ENCODE results near the gene HOXB1.
A peak's percentile ranks its signal among the peaks of the same experiment; 100 is the strongest.
"Not testable (repeated sequence)": the region's sequence is repeated elsewhere in the genome, so short reads cannot be mapped to it uniquely, and the experiment has no call there.

The HOXB1 gene

DNA sequence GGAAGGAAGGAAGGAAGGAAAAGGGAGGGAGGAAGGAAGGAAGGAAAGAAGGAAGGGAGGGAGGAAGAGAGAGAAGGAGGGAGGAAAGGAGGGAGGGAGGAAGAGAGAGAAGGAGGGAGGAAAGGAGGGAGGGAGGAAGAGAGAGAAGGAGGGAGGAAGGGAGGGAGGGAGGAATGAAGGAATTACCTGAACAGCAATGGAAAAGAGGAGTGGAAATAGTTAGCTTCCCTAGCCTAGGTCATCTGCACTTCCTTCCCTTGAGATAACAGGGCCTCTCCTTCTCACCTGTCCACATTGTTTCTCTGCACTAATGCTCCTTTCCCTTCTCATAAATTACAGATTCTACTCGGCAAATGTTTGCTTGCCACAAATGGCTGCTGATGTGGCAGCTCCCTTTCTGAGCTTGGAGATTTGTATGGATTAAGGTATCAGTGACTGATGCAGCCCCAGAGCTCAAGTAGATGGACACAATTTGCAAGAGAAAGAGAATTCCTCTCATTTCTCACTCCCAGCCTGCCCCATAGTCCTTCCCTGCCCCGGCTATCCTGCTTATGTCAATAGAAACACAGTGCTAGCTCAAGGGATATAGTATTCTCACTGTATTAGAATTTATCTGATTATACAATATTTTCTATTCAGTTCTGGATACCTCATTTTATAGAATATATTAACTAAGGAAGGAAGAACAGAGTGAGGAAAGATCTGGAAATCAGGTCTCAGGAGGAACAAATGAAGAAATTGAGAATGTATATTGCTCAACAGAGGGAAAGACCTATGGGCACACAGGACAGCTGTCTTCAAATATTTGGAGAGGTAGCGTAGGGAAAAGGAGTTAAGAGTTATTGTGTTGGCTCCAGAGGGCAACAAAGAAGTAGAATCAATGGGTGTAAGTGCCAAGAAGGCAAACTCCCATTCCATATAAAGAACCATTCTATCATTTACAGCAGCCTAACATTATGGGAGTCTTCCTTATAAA lies 14.6 kb downstream of the HOXB1 start:
- no peak for DNase-seq

DNA sequence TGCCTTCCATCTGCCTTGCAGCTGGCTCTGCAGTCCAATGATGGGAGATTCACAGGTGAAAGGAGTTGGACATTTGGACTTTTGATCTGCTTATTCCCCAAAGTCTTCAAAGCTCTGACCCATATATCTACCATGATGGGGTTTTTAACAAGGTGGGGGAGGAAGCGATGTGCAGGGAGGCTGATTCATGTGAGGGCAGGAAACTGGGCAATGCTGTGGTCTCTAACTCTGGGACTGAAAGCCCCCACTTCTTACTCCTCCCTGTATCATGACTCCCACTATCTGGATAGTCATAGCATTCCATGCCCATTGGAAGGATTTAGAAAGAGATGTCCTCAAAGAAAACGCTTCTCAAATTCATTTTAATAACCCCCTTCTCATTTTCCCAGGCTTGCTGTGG lies 16.3 kb downstream of the HOXB1 start:
- no peak for DNase-seq

DNA sequence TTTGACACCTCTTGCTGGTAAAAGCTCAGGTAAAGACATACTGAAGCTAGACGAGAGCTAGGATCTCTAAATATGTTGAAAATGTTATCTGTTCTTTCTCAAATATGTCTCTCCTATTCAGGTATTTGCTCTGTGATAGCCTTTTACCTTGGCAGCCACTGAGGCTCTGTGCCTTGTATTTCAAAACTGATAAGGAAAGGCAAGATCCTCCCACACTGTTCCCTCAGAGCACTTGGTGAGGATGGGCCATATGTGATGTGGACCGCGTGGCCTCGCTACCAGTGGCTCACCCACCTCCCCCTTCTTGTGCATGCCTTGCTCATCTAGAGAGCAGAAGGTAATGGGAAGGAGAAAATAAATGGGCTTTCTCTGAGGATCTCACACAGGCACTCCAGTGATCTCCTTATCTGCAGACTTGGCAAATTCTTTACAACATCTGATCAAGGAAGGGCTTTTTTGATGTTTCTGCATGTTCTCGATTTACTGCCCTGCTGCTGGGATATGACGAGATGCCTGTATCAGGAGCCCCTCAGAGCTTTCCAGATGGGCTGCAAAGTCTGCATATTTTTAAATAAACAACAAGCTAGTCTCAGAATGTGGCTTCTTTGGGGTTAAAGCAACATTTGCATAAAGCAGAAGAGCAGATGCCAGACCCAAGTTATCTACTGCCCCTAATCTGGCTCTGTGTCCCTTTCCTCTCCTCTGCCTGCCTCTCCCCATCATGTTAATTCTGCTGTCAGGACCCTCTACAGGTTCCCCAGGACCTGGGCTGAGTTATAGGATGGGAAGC lies 16.9 kb downstream of the HOXB1 start:
- DNase-seq: no peak

DNA sequence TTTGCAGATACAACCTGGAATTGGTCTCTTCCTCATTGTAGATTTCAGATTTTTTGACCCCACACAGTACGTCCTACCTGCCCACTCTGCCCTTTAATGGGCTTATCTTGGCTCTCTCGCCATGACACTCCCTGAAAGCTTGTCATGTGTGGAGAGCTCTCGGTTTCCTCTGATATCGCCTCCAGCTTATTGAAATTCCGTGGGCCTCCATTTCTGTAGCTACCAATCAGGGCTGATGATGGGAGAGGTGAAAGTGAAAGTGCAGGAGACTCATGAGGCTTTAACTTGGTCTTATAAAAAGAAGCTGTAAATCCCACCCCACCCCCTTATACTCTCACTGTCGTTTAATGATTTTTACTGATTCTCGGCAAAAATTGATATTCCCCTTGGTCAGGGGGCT lies 17.7 kb downstream of the HOXB1 start:
- DNase-seq: no peak

DNA sequence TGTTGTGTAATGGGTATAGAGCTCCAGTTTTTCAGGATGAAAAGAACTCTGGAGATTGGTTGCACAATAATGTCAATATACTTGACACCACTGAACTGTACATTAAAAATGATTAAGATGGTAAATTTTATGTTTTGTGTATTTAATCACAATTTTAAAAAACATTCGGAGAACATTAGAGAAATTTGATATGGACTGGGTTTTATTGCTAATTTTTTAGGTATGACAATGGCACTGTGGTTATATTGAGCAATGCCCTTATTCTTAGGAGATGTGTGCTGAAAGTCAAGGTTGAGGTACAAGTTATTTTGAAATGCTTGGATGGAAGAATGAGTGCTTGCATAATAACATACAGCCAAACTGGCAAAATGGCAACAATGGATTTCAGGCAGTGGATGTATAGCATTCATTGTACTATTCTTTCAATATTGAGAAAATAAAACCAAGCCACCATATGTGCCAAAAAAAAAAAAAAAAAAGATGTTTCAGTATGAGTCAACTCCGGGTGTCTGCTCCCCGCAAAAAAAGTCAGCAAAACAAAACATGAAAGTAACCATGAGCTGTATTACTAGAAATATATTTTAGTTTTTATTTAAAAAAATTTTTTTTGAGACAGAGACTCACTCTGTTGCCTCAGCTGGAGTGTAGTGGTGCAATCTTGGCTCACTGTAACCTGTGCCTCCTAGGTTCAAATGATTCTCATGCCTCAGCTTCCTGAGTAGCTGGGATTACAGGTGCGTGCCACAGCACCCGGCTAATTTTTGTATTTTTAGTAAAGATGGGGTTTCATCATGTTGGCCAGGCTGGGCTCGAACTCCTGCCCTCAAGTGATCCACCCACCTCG lies 19.8 kb downstream of the HOXB1 start:
- no peak for DNase-seq

DNA sequence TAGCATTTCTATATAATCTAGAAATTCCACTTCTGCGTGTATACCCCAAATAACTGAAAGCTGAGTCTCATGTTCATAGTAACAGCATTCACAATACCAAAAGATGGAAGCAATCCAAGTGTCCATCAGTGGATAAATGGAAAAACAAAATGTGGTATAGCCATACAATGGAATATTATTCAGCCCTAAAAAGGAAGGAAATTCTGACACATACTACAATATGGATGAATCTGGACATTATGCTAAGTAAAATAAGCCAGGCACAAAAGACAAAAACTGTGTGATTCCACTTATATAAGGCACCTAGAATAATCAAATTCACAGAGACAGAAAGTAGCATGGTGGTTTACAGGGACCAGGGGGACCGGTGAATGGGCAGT lies 20.4 kb downstream of the HOXB1 start:
- DNase-seq: no peak

DNA sequence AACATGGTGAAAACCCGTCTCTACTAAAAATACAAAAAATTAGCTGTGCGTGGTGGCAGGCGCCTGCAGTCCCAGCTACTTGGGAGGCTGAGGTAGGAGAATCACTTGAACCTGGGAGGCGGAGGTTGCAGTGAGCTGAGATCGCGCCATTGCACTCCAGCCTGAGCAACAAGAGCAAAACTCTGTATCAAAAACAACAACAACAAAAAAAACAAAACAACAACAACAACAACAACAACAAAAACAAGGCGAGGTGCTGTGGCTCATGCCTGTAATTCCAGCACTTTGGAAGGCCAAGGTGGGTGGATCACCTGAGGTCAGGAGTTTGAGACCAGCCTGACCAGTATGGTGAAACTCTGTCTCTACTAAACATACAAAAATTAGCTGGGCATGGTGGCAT lies 21.1 kb downstream of the HOXB1 start:
- not testable (repeated sequence) for DNase-seq

DNA sequence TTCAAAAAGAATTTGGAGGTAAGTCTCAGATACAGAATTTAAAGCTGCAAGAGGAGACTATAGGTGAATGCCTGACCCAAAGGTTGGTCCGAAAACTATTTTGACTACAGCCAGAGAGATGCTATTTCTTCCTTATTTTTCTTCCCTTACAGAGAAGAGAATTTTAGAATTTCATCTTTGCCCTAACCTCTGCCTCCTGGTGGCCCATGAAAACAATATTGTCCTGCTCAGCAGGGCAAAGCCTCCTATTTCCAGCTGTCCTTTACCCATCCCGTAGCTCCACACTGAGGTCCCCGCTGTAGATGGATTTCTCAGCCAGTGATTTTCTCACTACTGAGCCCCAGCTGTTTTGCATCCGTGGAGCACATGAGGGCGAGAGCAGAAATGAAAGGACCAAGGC lies 24.6 kb downstream of the HOXB1 start:
- DNase-seq: no peak

DNA sequence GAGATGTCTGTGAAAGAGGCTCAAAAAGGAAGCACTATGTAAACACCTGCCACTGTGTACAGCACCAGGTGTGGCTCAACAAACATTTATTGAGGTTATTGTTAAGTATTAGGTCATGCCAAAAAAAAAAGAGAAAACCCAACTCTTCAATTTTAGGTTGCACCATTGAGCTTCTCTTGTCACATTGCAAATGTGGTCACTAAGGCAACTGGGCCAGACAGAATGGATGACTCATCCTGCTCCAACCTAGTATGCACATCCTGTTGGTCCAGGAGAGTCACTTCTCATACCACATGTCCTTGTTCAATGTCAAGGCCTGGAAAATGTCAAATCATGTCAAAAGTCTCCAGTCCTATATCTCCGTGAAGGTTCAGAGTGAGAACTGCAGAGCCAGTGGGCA lies 25.0 kb downstream of the HOXB1 start:
- no peak for DNase-seq

DNA sequence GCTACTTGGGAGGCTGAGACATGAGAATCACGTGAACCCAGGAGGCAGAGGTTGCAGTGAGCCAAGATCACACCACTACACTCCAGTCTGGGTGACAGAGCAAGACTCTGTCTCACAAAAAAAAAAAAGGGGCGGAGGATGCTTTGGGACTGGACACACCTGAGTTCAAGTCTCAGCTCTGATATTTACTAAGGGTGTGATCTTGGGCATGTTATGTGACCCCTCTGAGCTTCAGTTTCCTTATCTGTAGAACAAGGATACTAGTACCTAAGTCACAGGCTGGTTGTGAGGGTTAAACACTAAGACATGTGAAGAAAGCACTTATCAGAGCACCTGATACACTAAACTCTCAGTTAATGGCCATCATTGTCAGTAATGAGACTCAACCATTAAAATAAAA lies 25.9 kb downstream of the HOXB1 start:
- no peak for DNase-seq

DNA sequence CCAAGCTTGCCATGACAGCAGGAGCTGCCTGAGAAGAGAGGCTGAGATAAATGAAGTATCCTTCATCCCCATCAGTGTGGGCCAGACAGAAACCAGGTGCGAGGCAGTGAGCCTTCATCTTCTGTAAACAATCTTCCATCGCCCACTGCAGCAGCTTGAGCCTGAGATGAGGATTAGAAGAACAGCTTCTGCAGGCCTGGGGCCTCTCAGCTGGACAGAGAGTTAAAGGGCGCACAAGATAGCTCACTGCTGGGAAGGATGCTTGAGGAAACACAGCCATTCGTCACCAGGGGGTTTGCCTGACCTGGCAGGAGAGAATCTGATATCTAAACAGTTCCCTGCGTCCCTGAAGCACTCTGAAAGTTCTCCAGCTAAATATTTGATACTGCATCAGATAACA lies 27.1 kb downstream of the HOXB1 start:
- no peak for DNase-seq

DNA sequence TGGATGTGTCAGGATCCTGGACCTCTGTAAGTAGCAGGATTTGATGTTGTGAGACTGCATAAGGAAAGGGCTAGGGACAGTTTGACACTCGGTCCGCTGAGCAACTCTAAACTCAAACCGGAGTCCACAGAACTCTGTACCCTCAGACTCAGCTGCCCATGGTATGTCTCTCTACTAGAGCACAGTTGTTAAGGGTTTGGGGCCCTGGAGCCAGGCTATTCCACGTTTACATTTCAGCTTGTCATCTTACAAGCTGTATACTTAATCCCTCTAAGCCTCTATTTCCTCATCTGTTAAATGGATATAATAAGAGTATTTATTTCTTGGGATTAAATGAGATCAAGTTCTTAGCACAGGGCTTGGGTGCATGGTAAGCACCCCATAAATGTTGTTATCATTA lies 27.9 kb downstream of the HOXB1 start:
- no peak for DNase-seq

DNA sequence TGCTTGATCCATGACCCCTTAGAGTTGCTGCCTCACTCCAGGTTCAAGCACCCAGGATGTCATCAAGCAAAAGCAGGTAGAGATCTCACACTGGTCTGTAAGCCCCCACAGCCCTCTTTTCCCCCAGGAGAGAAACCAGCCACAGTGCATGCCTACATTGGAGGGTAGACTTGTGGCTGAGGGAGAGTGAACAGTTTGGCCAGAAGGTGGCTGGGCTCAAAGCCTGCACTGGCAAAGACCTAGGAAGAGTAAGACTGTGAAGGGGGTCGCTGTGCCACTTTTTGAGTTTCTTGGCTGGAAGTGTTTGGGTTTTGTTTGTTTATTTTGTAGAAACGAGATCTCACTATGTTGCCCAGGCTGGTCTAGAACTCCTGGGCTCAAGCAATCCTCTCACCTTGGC lies 28.5 kb downstream of the HOXB1 start:
- no peak for DNase-seq

DNA sequence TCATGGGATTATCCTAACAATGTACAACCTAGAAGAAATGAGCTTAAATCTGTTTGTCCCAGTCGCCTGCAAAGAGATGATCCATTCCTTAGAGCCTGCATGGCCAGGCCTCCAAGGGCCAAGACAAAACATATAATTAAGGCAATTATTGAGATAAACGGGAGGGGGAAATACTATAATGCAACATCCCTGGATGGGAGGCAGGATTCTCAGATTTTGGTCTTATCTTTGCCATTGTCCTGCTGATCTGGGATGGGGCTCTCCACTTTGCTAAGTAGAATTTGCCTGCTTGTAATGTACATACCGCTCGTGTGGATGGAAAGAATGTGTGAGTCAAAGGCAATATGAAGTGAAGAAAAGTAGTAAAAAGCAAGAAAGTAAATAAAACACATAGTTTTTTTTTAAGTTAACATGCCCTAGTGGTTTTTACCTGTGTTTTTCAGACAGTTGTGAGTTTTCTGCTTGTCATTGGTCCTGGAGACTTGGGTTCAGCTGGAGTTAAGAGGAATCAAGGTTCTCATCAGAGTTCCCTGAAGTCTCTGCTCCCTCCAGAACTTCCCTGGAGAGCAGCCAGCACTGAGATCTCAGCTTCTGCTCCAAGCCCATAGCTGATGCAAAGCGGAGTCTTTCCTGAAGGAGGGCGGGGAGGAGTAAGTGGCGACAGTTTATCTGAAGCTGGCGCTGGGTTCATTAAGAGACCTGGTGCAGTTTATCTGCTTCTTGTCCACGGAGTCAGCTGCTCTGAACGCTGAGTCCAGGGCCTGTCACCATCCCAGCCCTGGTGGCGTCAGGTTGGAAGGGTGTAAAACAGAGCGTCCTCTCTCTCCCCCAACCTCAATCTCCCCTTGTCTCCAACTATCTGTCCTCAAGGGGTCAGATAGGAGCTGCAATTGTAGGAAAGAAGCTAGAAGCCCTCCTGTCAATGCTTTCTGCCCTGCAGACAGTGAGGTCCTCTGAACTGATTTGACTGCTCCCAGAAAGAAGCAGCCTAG lies 30.1 kb downstream of the HOXB1 start:
- no peak for DNase-seq

DNA sequence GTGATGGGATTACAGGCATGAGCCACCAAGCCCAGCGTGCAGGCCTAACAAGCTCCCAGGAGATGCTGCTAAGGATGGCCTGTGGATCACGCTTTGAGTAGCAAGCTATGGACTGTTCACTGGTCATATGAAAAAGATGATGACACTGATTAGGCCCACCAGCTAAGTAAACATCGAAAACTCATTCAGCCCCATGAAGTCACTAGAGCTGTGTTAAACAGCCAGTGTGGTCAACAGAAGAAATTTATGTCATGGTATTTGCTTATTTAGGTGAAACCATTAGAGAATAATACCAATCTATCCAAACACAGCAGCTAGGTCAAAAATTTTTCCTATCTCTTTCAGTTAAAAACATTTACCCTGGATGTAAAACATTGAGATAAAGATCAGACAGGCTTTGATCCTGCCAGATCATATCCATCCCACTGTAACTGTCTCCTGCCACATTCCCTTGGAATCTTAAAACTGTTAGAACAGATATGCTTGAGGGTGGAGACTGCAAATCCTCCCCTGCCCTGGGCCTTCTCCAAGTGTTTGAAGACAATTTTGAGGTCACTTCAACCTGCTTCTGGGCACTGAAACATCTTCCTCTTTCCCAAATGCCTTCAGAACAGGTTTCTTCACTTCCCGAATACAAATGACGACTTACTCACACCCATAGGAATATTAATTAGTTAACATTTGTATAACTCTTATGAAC lies 30.9 kb downstream of the HOXB1 start:
- no peak for DNase-seq

DNA sequence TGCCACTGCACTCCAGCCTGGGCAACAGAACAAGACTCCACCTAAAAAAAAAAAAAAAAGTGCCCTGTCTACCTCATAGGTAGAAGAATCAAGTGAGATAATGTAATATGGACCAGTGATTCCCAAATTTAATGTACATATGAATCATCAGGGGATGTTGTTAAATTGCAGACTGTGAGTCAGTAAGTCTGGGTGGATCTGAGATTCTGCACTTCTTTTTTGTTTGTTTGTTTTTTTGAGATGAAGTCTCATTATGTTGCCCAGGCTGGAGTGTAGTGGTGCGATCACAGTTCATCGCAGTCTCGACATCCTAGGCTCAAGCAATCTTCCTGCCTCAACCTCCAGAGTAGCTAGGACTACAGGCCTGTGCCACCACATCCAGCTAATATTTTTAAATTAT lies 31.6 kb downstream of the HOXB1 start:
- DNase-seq: no peak

DNA sequence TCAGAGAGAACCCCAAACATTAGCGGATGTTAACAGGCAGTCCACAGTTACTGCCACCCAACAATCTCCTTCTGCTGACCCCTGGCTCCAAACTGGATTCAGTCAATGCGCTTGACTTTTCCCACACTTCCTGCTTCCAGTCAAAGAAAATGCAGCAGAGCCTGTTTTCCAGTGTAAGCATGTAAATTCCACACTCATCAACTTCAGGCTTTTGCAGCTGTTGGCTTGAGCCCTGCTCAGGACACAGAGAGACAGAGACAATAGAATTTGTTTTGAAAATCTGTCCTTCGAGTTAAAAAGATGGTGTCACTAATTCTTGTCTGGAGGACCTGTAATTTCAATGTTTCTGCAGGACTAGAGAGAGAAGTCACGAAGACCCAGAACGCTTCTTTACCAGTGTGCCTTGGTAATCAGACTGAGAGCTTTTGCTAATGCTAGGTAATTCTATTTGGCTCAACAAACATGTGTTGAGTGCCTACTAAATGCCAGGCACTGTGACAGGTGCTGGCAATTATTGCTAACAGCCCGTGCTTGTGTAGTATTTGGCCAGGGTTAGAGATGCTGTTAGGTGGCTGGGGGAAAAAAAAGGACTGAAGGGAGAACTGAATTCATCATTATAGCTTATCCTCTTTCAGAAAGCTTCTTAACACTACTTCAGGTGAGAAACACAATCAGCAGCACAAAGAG lies 32.5 kb downstream of the HOXB1 start:
- DNase-seq: no peak

DNA sequence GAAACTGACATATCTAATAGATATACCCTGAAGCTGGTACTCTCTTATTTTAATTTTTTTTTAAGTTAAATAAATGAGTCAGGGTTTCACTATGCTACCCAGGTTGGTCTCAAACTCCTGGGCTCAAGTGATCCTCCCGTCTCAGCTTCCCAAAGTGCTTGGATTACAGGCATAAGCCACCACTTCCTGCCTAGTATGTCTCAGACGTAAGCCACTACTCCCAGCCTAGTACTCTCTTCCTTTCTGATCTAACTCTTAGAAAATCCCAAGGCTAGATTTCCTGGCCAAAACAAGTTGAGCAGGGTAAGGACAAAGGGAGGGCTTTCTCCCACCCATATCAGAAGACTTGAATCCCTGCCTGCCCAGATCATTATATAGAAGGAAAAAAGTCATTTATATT lies 33.7 kb downstream of the HOXB1 start:
- no peak for DNase-seq

DNA sequence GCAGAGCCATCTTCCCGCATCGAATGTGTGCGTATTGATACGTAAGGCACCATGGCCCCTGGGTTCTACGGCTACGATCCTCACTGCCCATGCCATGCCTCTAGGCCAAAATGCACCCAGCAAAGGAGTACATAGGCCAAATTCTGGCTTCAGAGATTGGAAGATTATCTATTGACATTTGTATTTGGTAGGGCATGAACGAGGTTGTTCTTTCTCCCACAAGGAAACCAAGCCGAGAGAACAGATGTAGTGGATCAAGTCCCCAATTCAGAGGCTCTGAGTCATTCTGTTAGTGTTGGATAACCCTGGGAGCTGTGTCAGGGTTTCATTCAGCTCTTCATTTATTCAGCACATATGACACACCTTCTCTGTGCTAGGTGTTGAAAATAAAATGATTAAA lies 36.5 kb downstream of the HOXB1 start:
- no peak for DNase-seq

DNA sequence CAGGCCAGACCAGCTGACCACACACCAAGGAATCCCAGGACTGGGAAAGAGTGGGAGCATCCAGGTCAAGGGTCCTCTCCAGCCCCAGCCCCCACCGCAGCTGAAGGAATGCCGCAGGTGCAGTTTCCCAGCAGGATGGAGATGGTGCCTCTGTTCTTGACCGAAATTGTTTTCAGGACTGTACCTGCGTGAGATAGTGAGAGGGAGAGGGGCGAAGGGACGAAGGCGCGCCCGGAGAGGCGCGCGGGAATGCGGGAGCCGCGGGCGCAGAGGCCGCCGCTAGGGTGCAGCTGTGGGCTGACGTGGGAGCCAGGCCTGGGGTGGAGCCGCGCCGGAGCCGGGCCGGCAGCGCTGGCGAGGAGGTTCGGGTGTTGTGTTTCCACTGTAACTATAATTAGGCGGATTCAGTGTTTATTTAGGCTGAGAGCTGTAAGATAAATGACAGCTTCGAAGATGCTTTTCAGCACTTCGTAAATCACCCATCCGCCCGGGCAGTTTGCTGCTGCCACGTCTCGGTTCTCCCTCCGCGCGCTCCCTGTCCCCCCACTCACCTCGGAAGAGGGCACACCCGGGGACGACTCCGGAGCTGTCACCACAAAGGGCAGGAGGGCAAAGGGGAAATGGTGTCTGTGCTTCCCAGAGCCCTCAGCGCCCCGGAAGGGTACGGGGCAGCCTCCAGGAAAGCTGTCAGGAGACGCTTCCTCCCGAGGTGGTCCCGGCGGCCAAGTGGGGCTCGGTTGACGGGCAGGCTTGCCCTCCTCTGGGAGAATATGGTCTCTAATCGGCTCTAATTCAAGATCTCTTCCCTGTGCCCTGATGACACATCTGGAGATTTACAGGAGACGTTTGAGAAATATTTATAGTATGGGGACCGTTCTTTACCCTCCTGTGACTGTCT lies 38.2 kb downstream of the HOXB1 start:
- DNase-seq: peak; percentile 91

Measured in 8988T (cell line).